T-cell (primary cell): Measurements from ENCODE around the gene KIAA1217. TPM values are rescaled to one million over a fixed set of nuclear protein-coding genes. Genes with fewer than 3 reads are reported as not detected.

ENCODE experiments used
- ATAC-seq, 4 experiments: fragments of 200-7000 bp in 3 of 4; fragments of 150-1000 bp in 1 of 4; cut with Tn5 transposase; replicated peaks in 1 of 4; 1 replicate in 3 of 4; 2 replicates in 1 of 4; pipeline ENCODE4 v1.10.0; 2021; ENCODE audit warnings: moderate library complexity in 3 of 4, mild to moderate bottlenecking in 2 of 4, moderate number of reproducible peaks in 1 of 4
- CTCF ChIA-PET, 2 donors: fragments of 300-600 bp; sonication (Branson Sonifier 250); formaldehyde crosslinking; loops; one replicate each; lab custom pipeline; 2022; ENCODE audit warnings: antibody characterized with exemption in 2 of 2; lab: Charles Lee
- POLR2A ChIA-PET, 2 donors: fragments of 300-600 bp; sonication (Branson Sonifier 250); formaldehyde crosslinking; loops; one replicate each; lab custom pipeline; 2022; ENCODE audit warnings: antibody characterized with exemption in 2 of 2; lab: Charles Lee
- DNase-seq, 35 experiments: peaks; one replicate each; pipeline versions ENCODE4 v3.0.0 to v3.0.0-alpha.2; 2013 to 2023
- H3K27ac ChIP-seq: one replicate; pipeline ENCODE4 v1.5.1; 2013; ENCODE audit warnings: low read length
- H3K27me3 ChIP-seq, 2 experiments: replicated peaks in 1 of 2; 1 replicate in 1 of 2; 2 replicates in 1 of 2; pipeline versions ENCODE4 v1.6.1 to v1.7.0; 2013; ENCODE audit warnings: low read length in 1 of 2, mixed read lengths in 1 of 2; ENCODE audit not compliant: control insufficient read depth in 2 of 2, insufficient read depth in 2 of 2; ENCODE audit errors: extremely low read depth in 1 of 2
- H3K36me3 ChIP-seq, 2 donors: 1 replicate in 1 of 2; 2 replicates in 1 of 2; pipeline versions ENCODE4 v1.6.1 to v1.7.0; 2013; ENCODE audit warnings: low read length in 1 of 2; ENCODE audit not compliant: control insufficient read depth in 2 of 2, insufficient read depth in 1 of 2; ENCODE audit errors: extremely low read depth in 1 of 2
- H3K4me1 ChIP-seq, 2 experiments: 1 replicate in 1 of 2; 2 replicates in 1 of 2; pipeline versions ENCODE4 v1.6.1 to v1.7.0; 2013; ENCODE audit warnings: low read length in 2 of 2, mixed read lengths in 1 of 2; ENCODE audit not compliant: insufficient read depth in 2 of 2, control insufficient read depth in 1 of 2; ENCODE audit errors: extremely low read depth in 1 of 2
- H3K4me3 ChIP-seq, 2 donors: 1 replicate in 1 of 2; 2 replicates in 1 of 2; pipeline versions ENCODE4 v1.5.1 to v1.7.0; 2013; ENCODE audit warnings: mild to moderate bottlenecking in 2 of 2, low read length in 1 of 2, moderate library complexity in 1 of 2; ENCODE audit not compliant: control insufficient read depth in 1 of 2; ENCODE audit errors: extremely low read depth in 1 of 2
- H3K9me3 ChIP-seq: 2 replicates; pipeline ENCODE4 v1.7.0; 2013
- H3K27ac Mint-ChIP-seq, 2 donors: one replicate each; pipeline ENCODE4 v1.8.0; 2020 to 2021; ENCODE audit warnings: mild to moderate bottlenecking in 2 of 2, mixed read lengths in 2 of 2
- H3K27me3 Mint-ChIP-seq, 2 donors: one replicate each; pipeline ENCODE4 v1.8.0; 2021 to 2022; ENCODE audit warnings: mixed read lengths in 2 of 2
- H3K36me3 Mint-ChIP-seq: one replicate; pipeline ENCODE4 v1.8.0; 2021; ENCODE audit warnings: mixed read lengths
- H3K4me1 Mint-ChIP-seq, 3 donors: one replicate each; pipeline ENCODE4 v1.8.0; 2020 to 2022; ENCODE audit warnings: mixed read lengths in 3 of 3, mild to moderate bottlenecking in 1 of 3
- H3K4me3 Mint-ChIP-seq, 3 donors: one replicate each; pipeline ENCODE4 v1.8.0; 2020 to 2022; ENCODE audit warnings: mild to moderate bottlenecking in 3 of 3, mixed read lengths in 3 of 3, moderate library complexity in 3 of 3
- H3K9me3 Mint-ChIP-seq, 3 donors: one replicate each; pipeline ENCODE4 v1.8.0; 2020 to 2022; ENCODE audit warnings: mixed read lengths in 3 of 3
- WGBS: methylation state at CpG from one replicate; pipeline ENCODE4 v1.1.5; 2013; ENCODE audit warnings: missing lambda C conversion rate; ENCODE audit not compliant: insufficient coverage; 5-methylcytosine and 5-hydroxymethylcytosine counted together
- total RNA-seq, 35 experiments: library from RNA in 6 of 35; stranded (reverse) in 6 of 35; fragments of 120-200 nt in 1 of 35; gene quantifications; one replicate each; pipeline versions ENCODE4 v1.2.1 to v1.2.4 and lab custom pipeline; 2013 to 2026

The KIAA1217 gene, protein sequence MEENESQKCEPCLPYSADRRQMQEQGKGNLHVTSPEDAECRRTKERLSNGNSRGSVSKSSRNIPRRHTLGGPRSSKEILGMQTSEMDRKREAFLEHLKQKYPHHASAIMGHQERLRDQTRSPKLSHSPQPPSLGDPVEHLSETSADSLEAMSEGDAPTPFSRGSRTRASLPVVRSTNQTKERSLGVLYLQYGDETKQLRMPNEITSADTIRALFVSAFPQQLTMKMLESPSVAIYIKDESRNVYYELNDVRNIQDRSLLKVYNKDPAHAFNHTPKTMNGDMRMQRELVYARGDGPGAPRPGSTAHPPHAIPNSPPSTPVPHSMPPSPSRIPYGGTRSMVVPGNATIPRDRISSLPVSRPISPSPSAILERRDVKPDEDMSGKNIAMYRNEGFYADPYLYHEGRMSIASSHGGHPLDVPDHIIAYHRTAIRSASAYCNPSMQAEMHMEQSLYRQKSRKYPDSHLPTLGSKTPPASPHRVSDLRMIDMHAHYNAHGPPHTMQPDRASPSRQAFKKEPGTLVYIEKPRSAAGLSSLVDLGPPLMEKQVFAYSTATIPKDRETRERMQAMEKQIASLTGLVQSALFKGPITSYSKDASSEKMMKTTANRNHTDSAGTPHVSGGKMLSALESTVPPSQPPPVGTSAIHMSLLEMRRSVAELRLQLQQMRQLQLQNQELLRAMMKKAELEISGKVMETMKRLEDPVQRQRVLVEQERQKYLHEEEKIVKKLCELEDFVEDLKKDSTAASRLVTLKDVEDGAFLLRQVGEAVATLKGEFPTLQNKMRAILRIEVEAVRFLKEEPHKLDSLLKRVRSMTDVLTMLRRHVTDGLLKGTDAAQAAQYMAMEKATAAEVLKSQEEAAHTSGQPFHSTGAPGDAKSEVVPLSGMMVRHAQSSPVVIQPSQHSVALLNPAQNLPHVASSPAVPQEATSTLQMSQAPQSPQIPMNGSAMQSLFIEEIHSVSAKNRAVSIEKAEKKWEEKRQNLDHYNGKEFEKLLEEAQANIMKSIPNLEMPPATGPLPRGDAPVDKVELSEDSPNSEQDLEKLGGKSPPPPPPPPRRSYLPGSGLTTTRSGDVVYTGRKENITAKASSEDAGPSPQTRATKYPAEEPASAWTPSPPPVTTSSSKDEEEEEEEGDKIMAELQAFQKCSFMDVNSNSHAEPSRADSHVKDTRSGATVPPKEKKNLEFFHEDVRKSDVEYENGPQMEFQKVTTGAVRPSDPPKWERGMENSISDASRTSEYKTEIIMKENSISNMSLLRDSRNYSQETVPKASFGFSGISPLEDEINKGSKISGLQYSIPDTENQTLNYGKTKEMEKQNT (N-terminal part only)
- 1 to 10 TPM in 1 of 5 donors, under 1 TPM in 3, not detected in 1; 0.12 to 1.2 (median 0.66) TPM for total RNA-seq
- total RNA-seq (2013) = 0.18 TPM
- total RNA-seq (lab: John Stamatoyannopoulos, UW) = 0.06 to 2.7 (median 0.57) reads per million in 29 experiments

DNA sequence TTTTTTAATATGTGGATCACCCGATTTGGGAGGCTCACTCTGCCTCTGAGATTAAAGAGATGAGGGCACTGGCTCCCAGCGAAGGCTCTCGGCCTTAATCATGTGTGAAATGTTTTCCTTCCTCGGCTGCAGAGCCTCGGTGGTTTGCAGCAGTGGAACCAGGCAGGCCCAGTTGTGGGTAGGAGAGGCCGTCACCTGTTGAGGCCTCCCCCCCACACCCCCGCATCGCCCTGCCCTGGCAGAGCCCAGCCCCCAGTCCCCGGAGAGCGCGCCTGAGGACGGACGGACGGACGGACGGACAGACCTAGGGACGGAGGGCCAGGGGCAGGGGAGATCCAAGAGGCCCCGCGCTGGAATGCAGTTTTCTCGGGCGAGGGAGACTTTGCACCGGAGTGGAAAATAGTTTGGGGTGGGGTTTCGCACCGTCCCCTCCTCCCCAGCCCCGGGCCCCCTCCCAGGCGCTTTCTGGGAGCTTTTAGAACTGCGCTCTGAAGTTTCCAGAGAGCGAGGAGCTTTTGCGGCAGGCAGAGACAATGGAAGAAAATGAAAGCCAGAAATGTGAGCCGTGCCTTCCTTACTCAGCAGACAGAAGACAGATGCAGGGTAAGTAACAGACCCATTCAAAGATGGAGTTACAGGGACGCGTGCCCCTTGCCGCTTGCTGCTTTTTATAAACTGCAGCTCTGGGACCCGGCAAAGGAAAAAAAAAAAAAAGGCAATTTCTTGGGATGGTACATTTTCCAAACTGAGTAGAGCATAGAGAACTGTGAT, at the start of gene KIAA1217:
Gene KIAA1217 (plus strand): TSS at position 478 of the 771 bp plus-strand sequence. CDS start 56 bp downstream, at position 534.
- H3K4me3 ChIP-seq = no peak within 1 kb of the TSS
- H3K27ac ChIP-seq = no peak within 1 kb of the TSS
- POLR2A ChIA-PET = interaction anchor here in 1 of 2 donors (0.8 kb wide), 1 partner anchor 59 kb away, joined by 3 read pairs; no protein-coding TSS in a partner anchor
- Mint-ChIP-seq H3K36me3 (no peaks in the 10 kb centered on the region), H3K27me3 (peaks cover 35 to 48% of the 10 kb centered on the region in 2 donors), H3K27ac (peak within 1 kb of the TSS in 1 of 2 donors; percentile 8), H3K4me3 (peak within 1 kb of the TSS; percentile 29 to 61 (median 40)), H3K4me1 (peaks cover 14 to 20% (median 15%) of the 10 kb centered on the region in 3 donors), H3K9me3 (no peaks in the 10 kb centered on the region)
- ATAC-seq (no peak), DNase-seq (no peak)
- CTCF ChIA-PET = no interaction called here
- peaks cover 0 to 3% of the 10 kb centered on the region in 2 experiments for H3K4me1 ChIP-seq
- WGBS = 7% methylated on average over 18 of the region's 34 CpGs
- H3K36me3 ChIP-seq = no peaks in the 10 kb centered on the region
- H3K9me3 ChIP-seq = no peaks in the 10 kb centered on the region
- peaks cover 0 to 22% of the 10 kb centered on the region in 2 experiments for H3K27me3 ChIP-seq

DNA sequence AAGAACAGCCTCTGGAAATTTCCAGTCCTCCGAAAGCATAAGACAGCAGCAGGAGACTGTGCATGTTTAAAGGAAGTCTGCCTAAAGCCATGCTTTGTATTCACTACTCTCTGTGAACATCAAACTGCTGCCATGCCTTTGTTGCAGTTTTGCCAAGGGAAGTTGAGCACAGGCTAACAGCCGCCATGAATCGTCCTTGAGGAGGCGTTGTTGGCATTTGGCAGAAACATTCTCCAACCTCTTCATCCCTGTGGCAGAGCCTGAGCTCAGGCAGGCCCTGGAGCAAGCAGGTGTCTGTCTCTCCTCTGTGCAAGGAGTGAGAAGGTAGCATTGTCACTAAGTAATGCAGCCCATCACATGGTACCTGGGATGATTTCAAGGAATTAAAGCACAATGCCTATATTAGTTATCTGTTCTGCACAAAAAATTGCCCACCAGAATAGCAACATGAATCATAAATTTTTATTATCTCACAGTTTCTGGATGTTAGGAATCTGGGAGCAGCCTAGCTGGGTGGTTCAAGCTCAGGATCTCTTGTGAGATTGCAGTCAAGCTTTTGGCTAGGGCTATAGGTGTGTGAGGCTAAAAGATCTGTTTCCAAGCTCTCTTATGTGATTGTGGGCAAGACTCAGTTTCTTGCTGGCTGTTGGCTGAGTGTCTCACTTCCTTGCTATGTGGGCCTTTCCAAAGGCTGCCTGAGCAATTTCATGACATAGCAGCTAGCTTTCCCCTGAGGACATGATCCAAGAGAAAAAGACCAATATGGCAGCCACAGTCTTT, 46.5 kb upstream of the KIAA1217 start:
- peaks cover 0 to 8% (median 6%) of the 10 kb centered on the region in 3 donors for H3K9me3 Mint-ChIP-seq
- H3K4me3 Mint-ChIP-seq = no peak overlapping the region
- H3K27me3 Mint-ChIP-seq = no peaks in the 10 kb centered on the region
- H3K36me3 Mint-ChIP-seq = no peaks in the 10 kb centered on the region
- Histone ChIP-seq H3K36me3 (no peaks in the 10 kb centered on the region), H3K27me3 (no peaks in the 10 kb centered on the region), H3K9me3 (no peaks in the 10 kb centered on the region), H3K4me1 (no peaks in the 10 kb centered on the region), H3K27ac (no peak overlapping the region), H3K4me3 (no peak overlapping the region)
- no peaks in the 10 kb centered on the region for H3K4me1 Mint-ChIP-seq
- 90% methylated on average over 2 of the region's 4 CpGs for WGBS
- ChIA-PET POLR2A (interaction anchor here in 1 of 2 donors (0.6 kb wide), 1 partner anchor 1143 kb away, joined by 3 read pairs; no protein-coding TSS in a partner anchor), CTCF (no interaction called here)
- no peak for ATAC-seq
- no peak for DNase-seq
- no peak overlapping the region for H3K27ac Mint-ChIP-seq

DNA sequence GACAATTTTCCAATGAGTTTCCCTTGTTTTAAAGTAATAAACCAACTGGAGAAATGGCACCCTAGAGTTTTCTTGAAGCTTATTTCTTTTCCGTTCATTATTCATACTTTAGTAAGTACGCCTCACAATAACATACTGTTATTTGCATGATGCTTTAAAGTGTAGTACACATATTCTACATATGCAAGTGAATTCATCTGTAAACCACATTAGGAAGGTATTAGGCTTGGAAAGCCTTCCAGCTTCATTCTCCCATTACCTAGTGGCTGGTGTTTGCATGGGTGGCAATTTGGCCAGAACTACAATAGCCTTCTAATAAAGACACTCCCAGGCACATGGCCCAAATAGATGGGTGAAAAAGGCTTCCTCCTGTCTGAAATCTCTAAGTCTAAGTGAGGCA, 45.5 kb upstream of the KIAA1217 start:
- Histone ChIP-seq H3K4me1 (no peaks in the 10 kb centered on the region), H3K36me3 (no peaks in the 10 kb centered on the region), H3K27me3 (no peaks in the 10 kb centered on the region), H3K27ac (no peak overlapping the region), H3K9me3 (no peaks in the 10 kb centered on the region), H3K4me3 (no peak overlapping the region)
- no CpG with 5 or more reads among the region's 2 CpGs for WGBS
- ATAC-seq = no peak
- H3K27ac Mint-ChIP-seq = no peak overlapping the region
- H3K4me3 Mint-ChIP-seq = no peak overlapping the region
- ChIA-PET CTCF (no interaction called here), POLR2A (no interaction called here)
- peaks cover 0 to 2% (median 0%) of the 10 kb centered on the region in 3 donors for H3K9me3 Mint-ChIP-seq
- H3K27me3 Mint-ChIP-seq = no peaks in the 10 kb centered on the region
- H3K36me3 Mint-ChIP-seq = no peaks in the 10 kb centered on the region
- DNase-seq = no peak
- no peaks in the 10 kb centered on the region for H3K4me1 Mint-ChIP-seq

DNA sequence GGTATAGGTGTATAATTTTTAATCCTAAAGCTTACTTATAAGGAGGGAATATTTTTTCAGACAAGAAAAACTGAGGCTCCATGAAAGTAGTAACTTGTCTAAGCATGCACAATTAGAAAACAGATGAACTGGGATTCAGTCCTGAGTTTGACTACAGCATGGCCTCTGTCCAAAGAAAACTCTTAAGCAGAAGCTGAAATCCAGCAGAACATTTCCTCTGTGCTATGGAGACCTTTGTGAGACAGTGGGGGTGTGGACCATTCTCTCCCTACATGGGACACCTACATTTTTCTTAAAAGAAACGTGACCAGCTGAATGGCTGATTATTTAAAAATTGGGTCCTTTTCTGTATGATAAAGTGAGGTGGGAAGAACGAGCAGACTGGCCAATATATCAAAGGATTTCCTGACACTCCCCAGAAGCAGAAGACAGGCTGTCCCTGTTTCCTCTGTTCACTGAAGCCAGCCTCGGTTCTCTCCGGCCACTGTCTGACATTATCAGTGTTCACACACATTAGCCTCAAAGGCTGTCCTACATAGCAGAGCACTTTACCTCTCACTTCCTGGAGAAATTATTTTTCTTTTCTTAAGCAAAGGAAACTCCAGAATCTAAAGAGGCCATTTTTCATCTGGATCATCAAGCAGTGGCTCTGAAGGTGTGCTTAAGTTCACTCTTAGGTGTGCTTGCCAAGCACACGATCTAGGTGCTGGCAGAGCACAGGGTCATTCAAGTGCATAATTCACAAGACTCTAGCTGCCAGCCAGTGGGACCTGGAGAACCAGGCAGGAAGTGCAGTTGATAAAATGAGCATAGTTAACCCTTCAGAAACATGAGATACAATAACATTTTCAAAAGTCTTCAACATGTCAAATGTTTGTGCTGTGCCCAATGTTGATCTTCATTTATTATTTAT, 40.4 kb upstream of the KIAA1217 start:
- no peak overlapping the region for H3K27ac Mint-ChIP-seq
- no peak overlapping the region for H3K27ac ChIP-seq
- ATAC-seq (no peak), DNase-seq (no peak)
- peaks cover 0 to 2% (median 0%) of the 10 kb centered on the region in 3 donors for H3K9me3 Mint-ChIP-seq
- H3K9me3 ChIP-seq = no peaks in the 10 kb centered on the region
- WGBS = 37% methylated on average over 3 of the region's 5 CpGs
- ChIA-PET POLR2A (no interaction called here), CTCF (no interaction called here)
- no peak overlapping the region for H3K4me3 ChIP-seq
- no peak overlapping the region for H3K4me3 Mint-ChIP-seq
- no peaks in the 10 kb centered on the region for H3K36me3 ChIP-seq
- no peaks in the 10 kb centered on the region for H3K4me1 ChIP-seq
- H3K4me1 Mint-ChIP-seq = no peaks in the 10 kb centered on the region
- H3K27me3 ChIP-seq = no peaks in the 10 kb centered on the region
- no peaks in the 10 kb centered on the region for H3K36me3 Mint-ChIP-seq
- H3K27me3 Mint-ChIP-seq = no peaks in the 10 kb centered on the region

DNA sequence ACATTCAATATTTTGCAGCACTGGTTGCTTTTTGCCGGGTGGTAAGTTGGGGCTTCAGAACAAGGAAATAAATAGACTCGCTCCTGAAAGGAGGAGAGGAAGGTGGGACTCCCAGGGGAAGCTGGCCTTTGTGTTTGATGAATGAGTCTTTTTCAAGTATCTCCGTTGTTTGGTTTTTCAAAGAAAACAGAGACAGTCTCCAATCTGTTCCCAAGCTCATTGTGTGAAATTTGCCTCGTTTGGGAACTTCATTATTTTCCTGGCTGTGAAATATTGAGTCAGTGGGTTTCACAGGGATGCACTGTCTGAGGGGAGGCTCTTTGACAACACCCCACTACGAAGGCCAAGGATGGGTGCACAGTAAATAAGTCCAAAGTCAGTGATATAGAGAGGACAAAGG, 38.7 kb upstream of the KIAA1217 start:
- H3K9me3 Mint-ChIP-seq = peaks cover 0 to 8% (median 3%) of the 10 kb centered on the region in 3 donors
- Histone ChIP-seq H3K27ac (no peak overlapping the region), H3K4me3 (no peak overlapping the region), H3K4me1 (no peaks in the 10 kb centered on the region), H3K36me3 (no peaks in the 10 kb centered on the region), H3K27me3 (no peaks in the 10 kb centered on the region), H3K9me3 (no peaks in the 10 kb centered on the region)
- ChIA-PET POLR2A (no interaction called here), CTCF (no interaction called here)
- no peak overlapping the region for H3K27ac Mint-ChIP-seq
- H3K36me3 Mint-ChIP-seq = no peaks in the 10 kb centered on the region
- ATAC-seq (no peak), DNase-seq (no peak)
- no peaks in the 10 kb centered on the region for H3K4me1 Mint-ChIP-seq
- H3K4me3 Mint-ChIP-seq = no peak overlapping the region
- H3K27me3 Mint-ChIP-seq = no peaks in the 10 kb centered on the region
- WGBS = 92% methylated on average over 2 of the region's 5 CpGs
